Measurements from ENCODE around the gene ECHS1.
"Not testable (repeated sequence)": the region's sequence is repeated elsewhere in the genome, so short reads cannot be mapped to it uniquely, and the experiment has no call there.

The ECHS1 gene

GRCh38 chr10:133397938-133398337 lies 24.8 kb upstream of the ECHS1 start:
- no peak for DNase-seq

- no peak for DNase-seq
Measured at GRCh38 chr10:133396035-133396624, 23.0 kb upstream of the ECHS1 start.

GRCh38 chr10:133394801-133395221 lies 21.7 kb upstream of the ECHS1 start:
- DNase-seq, result no peak

GRCh38 chr10:133394064-133394663 lies 21.0 kb upstream of the ECHS1 start, which contains the start of gene MTG1:
Gene MTG1 (plus strand): TSS chr10:133394157. CDS start chr10:133394221, 64 bp downstream.
- peak; percentile 95 for DNase-seq

GRCh38 chr10:133393401-133394063 lies 20.4 kb upstream of the ECHS1 start:
- DNase-seq, result no peak

- no peak for DNase-seq
Measured at GRCh38 chr10:133391761-133392518, 18.8 kb upstream of the ECHS1 start.

GRCh38 chr10:133391249-133391635 lies 18.1 kb upstream of the ECHS1 start:
- DNase-seq, result no peak

- DNase-seq, result peak; percentile 15
Measured at GRCh38 chr10:133390597-133391248, 17.6 kb upstream of the ECHS1 start.

GRCh38 chr10:133388973-133389818 lies 16.0 kb upstream of the ECHS1 start:
- DNase-seq, result peak; percentile 30

GRCh38 chr10:133388236-133388972 lies 15.2 kb upstream of the ECHS1 start:
- no peak for DNase-seq

GRCh38 chr10:133386951-133387350 lies 13.8 kb upstream of the ECHS1 start:
- not testable (repeated sequence) for DNase-seq

- DNase-seq, result no peak
Measured at GRCh38 chr10:133385214-133385613, 12.1 kb upstream of the ECHS1 start.

GRCh38 chr10:133384071-133384470 lies 10.9 kb upstream of the ECHS1 start:
- DNase-seq, result no peak

GRCh38 chr10:133383551-133383950 lies 10.4 kb upstream of the ECHS1 start:
- no peak for DNase-seq

GRCh38 chr10:133381036-133381435 lies 7.9 kb upstream of the ECHS1 start:
- DNase-seq, result no peak

GRCh38 chr10:133379801-133380666 lies 6.9 kb upstream of the ECHS1 start:
- no peak for DNase-seq

GRCh38 chr10:133379152-133379800 lies 6.1 kb upstream of the ECHS1 start, which contains the start of gene PAOX:
Gene PAOX (plus strand): TSS chr10:133379262. CDS start chr10:133379317, 55 bp downstream.
- peak; percentile 69 for DNase-seq

- peak; percentile 65 for DNase-seq
Measured at GRCh38 chr10:133378251-133379096, 5.3 kb upstream of the ECHS1 start.
